ENCODE data around the gene TYR. TPM values are rescaled to one million over a fixed set of nuclear protein-coding genes. Genes with fewer than 3 reads are reported as not detected.
A peak's percentile ranks its signal among the peaks of the same experiment; 100 is the strongest.
"Not testable (repeated sequence)": the region's sequence is repeated elsewhere in the genome, so short reads cannot be mapped to it uniquely, and the experiment has no call there.

Gene TYR
- total RNA-seq, 1 experiment from 2014 or later: not detected

GRCh38 chr11:89327885-89328284 is 150.2 kb downstream of the TYR start:
- Mint-ChIP-seq H3K4me1 (peaks cover 26% of the 10 kb centered on the region), H3K36me3 (no peaks in the 10 kb centered on the region), H3K27me3 (ENCODE audit: low read depth) (no peaks in the 10 kb centered on the region), H3K4me3 (no peak overlapping the region), H3K9me3 (no peaks in the 10 kb centered on the region), H3K27ac (no peak overlapping the region)
- ATAC-seq: peak; percentile 83
- TF ChIP-seq MYBL2 (CRISPR knock-in tag; IDR thresholded peaks at IDR 0.05) (no peak), ZMAT4 (CRISPR knock-in tag; IDR thresholded peaks at IDR 0.05) (no peak), PRDM15 (CRISPR knock-in tag; IDR thresholded peaks at IDR 0.05) (peak; percentile 64)
- CTCF ChIA-PET: no interaction called here
- POLR2A ChIA-PET: no interaction called here
- no peak for DNase-seq (ENCODE audit: low spot score)

- H3K27me3 Mint-ChIP-seq (ENCODE audit: low read depth); H3K27ac Mint-ChIP-seq; DNase-seq (ENCODE audit: low spot score); H3K36me3 Mint-ChIP-seq; CTCF ChIA-PET; ATAC-seq; H3K9me3 Mint-ChIP-seq; POLR2A ChIA-PET: not testable (repeated sequence)
- Mint-ChIP-seq H3K4me3 (peak overlapping the region; percentile 20), H3K4me1 (peaks cover 40% of the 10 kb centered on the region)
Measured at GRCh38 chr11:89331940-89332339, 154.3 kb downstream of the TYR start.

- H3K4me1 Mint-ChIP-seq: peaks cover 28% of the 10 kb centered on the region
- CTCF ChIA-PET: interaction anchor here (0.6 kb wide), 1 partner anchor 10 kb away, joined by 3 read pairs; no protein-coding TSS in a partner anchor
- H3K4me3 Mint-ChIP-seq; POLR2A ChIA-PET; DNase-seq (ENCODE audit: low spot score); H3K36me3 Mint-ChIP-seq; H3K27me3 Mint-ChIP-seq (ENCODE audit: low read depth); H3K9me3 Mint-ChIP-seq; ATAC-seq: not testable (repeated sequence)
- peak overlapping the region; percentile 37 for H3K27ac Mint-ChIP-seq
Measured at GRCh38 chr11:89333704-89334103, 156.0 kb downstream of the TYR start.

- CTCF ChIA-PET; DNase-seq (ENCODE audit: low spot score); H3K9me3 Mint-ChIP-seq; POLR2A ChIA-PET; H3K36me3 Mint-ChIP-seq; H3K27me3 Mint-ChIP-seq (ENCODE audit: low read depth); H3K27ac Mint-ChIP-seq; ATAC-seq; H3K4me3 Mint-ChIP-seq: not testable (repeated sequence)
- H3K4me1 Mint-ChIP-seq: peaks cover 20% of the 10 kb centered on the region
Measured at GRCh38 chr11:89337100-89337650, 159.5 kb downstream of the TYR start.

GRCh38 chr11:89338073-89338472 is 160.4 kb downstream of the TYR start:
- H3K9me3 Mint-ChIP-seq; POLR2A ChIA-PET; H3K27ac Mint-ChIP-seq; DNase-seq (ENCODE audit: low spot score); H3K4me3 Mint-ChIP-seq; ATAC-seq; CTCF ChIA-PET; H3K36me3 Mint-ChIP-seq; H3K27me3 Mint-ChIP-seq (ENCODE audit: low read depth): not testable (repeated sequence)
- H3K4me1 Mint-ChIP-seq: peaks cover 15% of the 10 kb centered on the region

- H3K36me3 Mint-ChIP-seq; H3K27me3 Mint-ChIP-seq (ENCODE audit: low read depth); H3K9me3 Mint-ChIP-seq; ATAC-seq; POLR2A ChIA-PET; CTCF ChIA-PET; DNase-seq (ENCODE audit: low spot score); H3K4me3 Mint-ChIP-seq; H3K27ac Mint-ChIP-seq: not testable (repeated sequence)
- H3K4me1 Mint-ChIP-seq: peaks cover 16% of the 10 kb centered on the region
Measured at GRCh38 chr11:89340450-89340849, 162.8 kb downstream of the TYR start.

- H3K27ac Mint-ChIP-seq; POLR2A ChIA-PET; H3K36me3 Mint-ChIP-seq; H3K4me1 Mint-ChIP-seq; H3K27me3 Mint-ChIP-seq (ENCODE audit: low read depth); H3K4me3 Mint-ChIP-seq; H3K9me3 Mint-ChIP-seq; DNase-seq (ENCODE audit: low spot score): not testable (repeated sequence)
- CTCF ChIA-PET: interaction anchor here (0.8 kb wide), 1 partner anchor 10 kb away, joined by 3 read pairs; no protein-coding TSS in a partner anchor
- ATAC-seq: peak; percentile 20; the same call in 1 of the 2 replicates
Measured at GRCh38 chr11:89342880-89343572, 165.4 kb downstream of the TYR start.

Other genes starting within 250 kb of the TYR start
- gene GRM5, start 111.9 kb upstream of the TYR start, total RNA-seq (2021): 0.11 to 0.13 TPM (median 0.11 TPM) in 3 replicates